GM23248 (cell line): ENCODE measurements around the gene FITM1.

Experiments used
- EZH2 ChIP-seq: fragments of 200-600 bp; sonication (generic); IDR thresholded peaks from 2 replicates; pipeline ENCODE4 v1.6.1; 2018; ENCODE audit warnings: antibody characterized with exemption, mild to moderate bottlenecking; ENCODE audit not compliant: insufficient read depth, poor library complexity, severe bottlenecking
- EZH2phosphoT487 ChIP-seq: fragments of 200-600 bp; sonication (generic); IDR thresholded peaks from 2 replicates; pipeline ENCODE4 v1.6.1; 2018; ENCODE audit warnings: antibody characterized with exemption, moderate library complexity, mild to moderate bottlenecking, low read depth; ENCODE audit not compliant: insufficient read depth

DNA sequence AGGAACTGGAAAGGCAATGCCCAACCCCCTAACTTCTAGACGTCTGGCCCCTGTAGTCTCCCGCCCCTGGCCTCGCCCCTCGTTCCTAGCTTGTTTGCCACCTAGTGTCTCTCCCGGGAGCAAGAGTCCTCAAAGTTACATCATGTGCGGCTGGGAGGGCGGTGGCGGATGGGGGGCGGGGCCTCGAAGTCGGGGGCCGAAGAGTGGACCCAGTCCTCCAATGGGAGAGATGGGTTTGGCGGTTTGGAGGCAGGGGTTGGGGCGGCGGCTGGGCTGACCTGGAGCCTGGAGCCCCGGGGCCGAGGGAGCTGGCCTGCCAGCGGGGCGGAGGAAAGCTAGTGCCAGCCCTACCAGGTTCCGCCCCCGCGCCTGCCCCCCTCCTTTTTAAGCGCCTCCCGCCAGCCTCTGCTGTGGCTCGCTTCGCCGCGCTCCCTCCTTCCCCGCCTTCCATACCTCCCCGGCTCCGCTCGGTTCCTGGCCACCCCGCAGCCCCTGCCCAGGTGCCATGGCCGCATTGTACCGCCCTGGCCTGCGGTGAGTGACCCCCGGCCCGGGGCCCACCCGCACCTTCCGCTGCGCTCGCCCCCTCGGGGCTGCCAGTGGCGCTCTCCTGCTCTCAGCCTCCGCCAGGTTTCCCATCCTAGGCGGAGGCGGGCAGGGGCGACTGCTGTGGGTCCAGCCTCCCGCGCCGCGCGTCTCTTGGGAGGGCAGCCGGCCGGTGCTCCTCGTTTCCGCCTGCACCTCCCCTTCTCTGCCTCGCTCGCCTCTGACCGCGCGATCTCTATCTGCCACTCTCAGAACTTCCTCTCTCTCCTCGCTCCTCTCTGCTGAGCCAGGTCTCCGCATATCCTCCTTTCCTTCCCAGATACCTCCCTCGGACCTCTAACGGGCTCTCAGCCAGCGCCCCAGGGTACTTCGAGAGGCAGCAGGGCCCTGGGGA lies 36.3 kb upstream of the FITM1 start, which contains the start of gene PCK2:
- TF ChIP-seq EZH2 (no peak), EZH2phosphoT487 (no peak)
